Measurements from ENCODE around the gene MANSC4. TPM values are rescaled to one million over a fixed set of nuclear protein-coding genes. Genes with fewer than 3 reads are reported as not detected.

Gene MANSC4
- total RNA-seq, 4 donors from 2014 or later, result 0.78 to 1.5 TPM; not detected in 2

- no peaks in the 10 kb centered on the region for H3K4me1 ChIP-seq
- no peak for DNase-seq (ENCODE audit: low spot score in 2 of 2)
- H3K36me3 ChIP-seq, result no peaks in the 10 kb centered on the region
- H3K4me3 ChIP-seq, result no peak overlapping the region
- no peak overlapping the region for H3K27ac ChIP-seq
- no peaks in the 10 kb centered on the region for H3K27me3 ChIP-seq
- H3K9me3 ChIP-seq, result no peaks in the 10 kb centered on the region
- WGBS, 2 donors, result 61 to 68% methylated on average over 6 of the region's 6 CpGs
- no peak for TF ChIP-seq EP300 (IDR thresholded peaks at IDR 0.05)
- no peak for TF ChIP-seq POLR2A (IDR thresholded peaks at IDR 0.05)
- TF ChIP-seq CTCF (IDR thresholded peaks at IDR 0.05), result no peak
These were observed 28.8 kb upstream of the MANSC4 start for GRCh38 chr12:27808841-27809240.

- no peaks in the 10 kb centered on the region for H3K27me3 ChIP-seq
- no peak overlapping the region for H3K27ac ChIP-seq
- 60 to 66% methylated on average over 8 of the region's 8 CpGs for WGBS, 2 donors
- no peak for DNase-seq (ENCODE audit: low spot score in 2 of 2)
- H3K4me3 ChIP-seq, result no peak overlapping the region
- no peaks in the 10 kb centered on the region for H3K4me1 ChIP-seq
- TF ChIP-seq POLR2A (IDR thresholded peaks at IDR 0.05) (no peak), CTCF (IDR thresholded peaks at IDR 0.05) (no peak), EP300 (IDR thresholded peaks at IDR 0.05) (no peak)
- H3K36me3 ChIP-seq, result no peaks in the 10 kb centered on the region
- no peaks in the 10 kb centered on the region for H3K9me3 ChIP-seq
These were observed 27.1 kb upstream of the MANSC4 start for GRCh38 chr12:27807063-27807703.

- Histone ChIP-seq H3K27me3 (no peaks in the 10 kb centered on the region), H3K4me1 (no peaks in the 10 kb centered on the region), H3K36me3 (peaks cover 0 to 6% (median 0%) of the 10 kb centered on the region in 3 donors), H3K27ac (no peak overlapping the region), H3K4me3 (no peak overlapping the region), H3K9me3 (no peaks in the 10 kb centered on the region)
- 84% methylated on average over 4 of the region's 4 CpGs for WGBS, 2 donors
- no peak for DNase-seq (ENCODE audit: low spot score in 2 of 2)
- TF ChIP-seq EP300 (IDR thresholded peaks at IDR 0.05) (no peak), POLR2A (IDR thresholded peaks at IDR 0.05) (no peak), CTCF (IDR thresholded peaks at IDR 0.05) (no peak)
These were observed 26.2 kb upstream of the MANSC4 start for GRCh38 chr12:27806259-27806658.

- H3K4me1 ChIP-seq, result no peaks in the 10 kb centered on the region
- H3K4me3 ChIP-seq, result no peak overlapping the region
These were observed 25.2 kb upstream of the MANSC4 start for GRCh38 chr12:27805238-27805637.

More at GRCh38 chr12:27805238-27805637, 25.2 kb upstream of the MANSC4 start:
- TF ChIP-seq POLR2A (IDR thresholded peaks at IDR 0.05) (no peak), EP300 (IDR thresholded peaks at IDR 0.05) (no peak), CTCF (IDR thresholded peaks at IDR 0.05) (no peak)
- Histone ChIP-seq H3K36me3 (peaks cover 0 to 15% (median 0%) of the 10 kb centered on the region in 3 donors), H3K27ac (no peak overlapping the region), H3K9me3 (no peaks in the 10 kb centered on the region), H3K27me3 (no peaks in the 10 kb centered on the region)
- WGBS, 2 donors, result 13 to 42% methylated on average over 1 of the region's 1 CpG
- DNase-seq (ENCODE audit: low spot score in 2 of 2), result no peak
